ENCODE measurements around the gene UBE4B.

DNA sequence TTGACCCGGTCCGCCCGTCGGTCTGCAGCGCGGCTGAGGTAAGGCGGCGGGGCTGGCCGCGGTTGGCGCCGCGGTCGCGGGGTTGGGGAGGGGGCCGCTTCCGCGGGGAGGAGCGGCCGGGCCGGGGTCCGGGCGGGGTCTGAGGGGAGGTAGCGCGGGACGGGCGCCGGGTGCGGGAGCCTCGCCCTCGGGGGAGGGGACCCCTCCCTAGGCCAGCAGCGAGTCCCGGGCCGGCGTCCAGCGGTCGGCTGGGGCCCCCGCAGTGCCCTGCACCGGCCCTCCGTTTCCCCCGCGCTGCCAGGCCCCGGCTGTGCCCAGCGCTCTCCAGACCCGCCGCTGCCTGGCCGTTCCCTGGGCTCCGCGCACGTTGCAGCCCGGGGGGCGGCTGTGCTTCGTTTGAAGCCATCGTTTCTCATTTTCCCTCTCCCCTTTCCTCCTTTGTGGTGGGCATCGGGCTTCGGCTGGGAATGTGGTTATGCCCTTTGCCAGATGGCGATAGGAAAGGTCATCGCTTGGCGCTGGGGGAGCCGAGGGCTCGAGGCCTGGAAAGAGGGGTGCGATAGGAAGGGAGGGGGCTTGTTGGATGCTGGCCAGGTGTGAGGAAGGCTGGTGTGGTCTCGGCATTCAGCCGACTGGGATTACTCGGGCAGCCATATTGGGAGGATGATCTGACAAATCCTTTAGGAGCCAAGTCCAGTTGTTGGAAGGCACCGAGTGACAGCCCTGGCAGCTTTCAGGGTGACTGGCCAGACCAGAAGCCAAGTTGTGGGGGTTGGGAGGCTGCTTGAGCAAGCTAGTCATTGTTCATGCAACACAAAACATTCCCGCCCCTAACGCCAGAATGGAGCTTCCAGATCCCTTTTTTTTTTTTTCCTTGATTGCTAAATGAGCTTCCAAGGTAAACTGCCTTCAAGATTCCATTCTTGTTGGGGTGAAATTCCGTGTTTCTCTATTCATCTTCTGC is 178.4 kb downstream of the UBE4B start:
- no peak for TF ChIP-seq ZNF785 (CRISPR knock-in tag; IDR thresholded peaks at IDR 0.05)
- no peak for TF ChIP-seq MEF2A (IDR thresholded peaks at IDR 0.05; ENCODE audit: control insufficient read depth, low read depth, low read length)
- TF ChIP-seq, protein P1, sequence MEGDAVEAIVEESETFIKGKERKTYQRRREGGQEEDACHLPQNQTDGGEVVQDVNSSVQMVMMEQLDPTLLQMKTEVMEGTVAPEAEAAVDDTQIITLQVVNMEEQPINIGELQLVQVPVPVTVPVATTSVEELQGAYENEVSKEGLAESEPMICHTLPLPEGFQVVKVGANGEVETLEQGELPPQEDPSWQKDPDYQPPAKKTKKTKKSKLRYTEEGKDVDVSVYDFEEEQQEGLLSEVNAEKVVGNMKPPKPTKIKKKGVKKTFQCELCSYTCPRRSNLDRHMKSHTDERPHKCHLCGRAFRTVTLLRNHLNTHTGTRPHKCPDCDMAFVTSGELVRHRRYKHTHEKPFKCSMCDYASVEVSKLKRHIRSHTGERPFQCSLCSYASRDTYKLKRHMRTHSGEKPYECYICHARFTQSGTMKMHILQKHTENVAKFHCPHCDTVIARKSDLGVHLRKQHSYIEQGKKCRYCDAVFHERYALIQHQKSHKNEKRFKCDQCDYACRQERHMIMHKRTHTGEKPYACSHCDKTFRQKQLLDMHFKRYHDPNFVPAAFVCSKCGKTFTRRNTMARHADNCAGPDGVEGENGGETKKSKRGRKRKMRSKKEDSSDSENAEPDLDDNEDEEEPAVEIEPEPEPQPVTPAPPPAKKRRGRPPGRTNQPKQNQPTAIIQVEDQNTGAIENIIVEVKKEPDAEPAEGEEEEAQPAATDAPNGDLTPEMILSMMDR (IDR thresholded peaks at IDR 0.05 in 2 of 3, conservative IDR thresholded peaks at IDR 0.05 in 1 of 3; ENCODE audit: insufficient read depth in 2 of 3, low read depth in 1 of 3, low read length in 3 of 3): no peak
- TF ChIP-seq, protein P2, sequence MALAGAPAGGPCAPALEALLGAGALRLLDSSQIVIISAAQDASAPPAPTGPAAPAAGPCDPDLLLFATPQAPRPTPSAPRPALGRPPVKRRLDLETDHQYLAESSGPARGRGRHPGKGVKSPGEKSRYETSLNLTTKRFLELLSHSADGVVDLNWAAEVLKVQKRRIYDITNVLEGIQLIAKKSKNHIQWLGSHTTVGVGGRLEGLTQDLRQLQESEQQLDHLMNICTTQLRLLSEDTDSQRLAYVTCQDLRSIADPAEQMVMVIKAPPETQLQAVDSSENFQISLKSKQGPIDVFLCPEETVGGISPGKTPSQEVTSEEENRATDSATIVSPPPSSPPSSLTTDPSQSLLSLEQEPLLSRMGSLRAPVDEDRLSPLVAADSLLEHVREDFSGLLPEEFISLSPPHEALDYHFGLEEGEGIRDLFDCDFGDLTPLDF (CRISPR knock-in tag; IDR thresholded peaks at IDR 0.05): no peak
- TF ChIP-seq RCOR1 (IDR thresholded peaks at IDR 0.05; ENCODE audit: borderline replicate concordance in 1 of 2, low read depth in 2 of 2, low read length in 2 of 2): no peak

Measured in K562 (cell line).